ENCODE results near the gene DHX32. TPM values are rescaled to one million over a fixed set of nuclear protein-coding genes. Genes with fewer than 3 reads are reported as not detected.

DHX32 gene
- total RNA-seq, 2 donors from 2014 or later, result 64.0 to 86.3 TPM

- Histone ChIP-seq H3K4me1 (no peaks in the 10 kb centered on the region), H3K9ac (ENCODE audit: low read depth in 2 of 2, low read length in 2 of 2) (no peak overlapping the region), H3K27ac (no peak overlapping the region), H3K9me3 (no peaks in the 10 kb centered on the region), H3K27me3 (no peaks in the 10 kb centered on the region), H3K4me3 (no peak overlapping the region), H3K36me3 (no peaks in the 10 kb centered on the region)
- DNase-seq, result no peak
- intact Hi-C loops (cut with DNase I), result no loop called here
- no peak for TF ChIP-seq CTCF (IDR thresholded peaks at IDR 0.05)
Observed at GRCh38 chr10:125797994-125798662, 83.0 kb downstream of the DHX32 start.

DNA sequence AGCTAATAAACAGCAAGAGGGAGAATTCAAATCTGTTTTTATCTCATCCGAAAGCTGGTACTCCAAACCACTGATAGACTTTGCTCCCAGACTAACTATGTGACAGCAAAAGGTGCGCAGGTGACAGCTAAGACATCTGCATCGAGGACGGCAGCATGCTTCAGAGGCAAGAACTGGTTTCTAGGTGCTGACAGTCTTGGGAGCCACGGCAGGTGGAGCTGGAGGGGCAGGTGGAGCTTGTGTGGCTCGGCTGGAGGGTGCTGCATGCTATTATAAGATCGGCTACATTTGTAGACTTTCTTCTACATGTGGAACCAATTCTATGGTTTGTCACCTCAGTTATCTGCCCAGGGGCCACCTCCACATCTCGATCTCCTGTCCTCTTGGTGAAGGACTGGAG is 83.7 kb downstream of the DHX32 start:
- DNase-seq, result no peak
- no peaks in the 10 kb centered on the region for H3K36me3 ChIP-seq
- no peaks in the 10 kb centered on the region for H3K4me1 ChIP-seq
- no peaks in the 10 kb centered on the region for H3K9me3 ChIP-seq
- no peaks in the 10 kb centered on the region for H3K27me3 ChIP-seq
- H3K27ac ChIP-seq, result no peak overlapping the region
- no peak overlapping the region for H3K4me3 ChIP-seq
- intact Hi-C loops (cut with DNase I), result no loop called here
- no peak overlapping the region for H3K9ac ChIP-seq (ENCODE audit: low read depth in 2 of 2, low read length in 2 of 2)
- TF ChIP-seq CTCF (IDR thresholded peaks at IDR 0.05), result no peak

DNA sequence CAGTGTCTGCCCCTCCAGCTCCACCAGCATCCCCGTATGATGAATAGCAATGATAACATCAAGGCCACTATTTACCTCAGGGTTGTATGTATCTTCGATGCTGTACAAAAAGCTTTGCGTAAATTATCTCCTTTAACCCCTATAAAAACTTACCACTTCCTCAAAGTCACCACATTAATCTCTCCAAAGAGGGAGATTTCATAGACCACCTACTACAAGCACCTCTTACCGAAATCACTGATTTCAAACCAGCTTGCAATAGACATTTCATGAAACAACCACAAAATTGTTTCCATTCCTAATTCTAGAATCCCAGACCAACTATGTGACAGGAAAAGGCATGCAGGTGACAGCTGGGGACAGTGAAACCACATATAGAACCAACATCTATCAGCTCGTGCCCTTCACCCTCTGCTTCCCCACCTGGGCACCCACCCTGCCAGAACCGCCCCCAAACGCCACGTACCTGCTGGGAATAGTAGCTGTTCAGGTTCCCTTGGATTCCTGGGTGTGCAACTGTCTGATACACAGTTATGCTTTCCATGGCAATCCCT is 85.4 kb downstream of the DHX32 start:
- intact Hi-C loops (cut with DNase I), result no loop called here
- no peak overlapping the region for H3K27ac ChIP-seq

DNA sequence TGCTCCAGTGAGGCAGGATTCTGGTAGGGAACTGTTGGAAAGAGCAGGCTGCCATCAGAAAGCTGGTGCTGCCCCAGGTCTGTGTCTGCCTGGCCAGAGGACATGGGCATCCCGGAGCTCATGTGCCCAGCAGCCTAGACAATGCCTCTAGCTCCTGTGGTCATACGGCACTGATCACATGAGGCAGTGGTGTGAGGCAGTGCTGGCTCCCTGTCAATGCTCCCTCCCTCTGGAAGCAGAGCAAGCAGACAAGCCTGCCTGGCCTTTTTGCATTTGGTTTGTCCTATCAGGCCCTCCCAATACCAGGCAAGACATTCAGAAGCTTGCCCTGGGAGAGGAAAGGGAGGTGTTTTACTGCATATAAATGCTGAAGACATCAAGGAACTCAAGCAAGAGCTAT is 86.0 kb downstream of the DHX32 start:
- intact Hi-C loops (cut with DNase I), result no loop called here
- no peak overlapping the region for H3K27ac ChIP-seq
- no peaks in the 10 kb centered on the region for H3K9me3 ChIP-seq
- no peak for DNase-seq
- TF ChIP-seq CTCF (IDR thresholded peaks at IDR 0.05), result no peak
- H3K27me3 ChIP-seq, result no peaks in the 10 kb centered on the region
- no peak overlapping the region for H3K4me3 ChIP-seq
- H3K4me1 ChIP-seq, result no peaks in the 10 kb centered on the region
- no peak overlapping the region for H3K9ac ChIP-seq (ENCODE audit: low read depth in 2 of 2, low read length in 2 of 2)
- H3K36me3 ChIP-seq, result no peaks in the 10 kb centered on the region

More for the DNA sequence above, 85.4 kb downstream of the DHX32 start:
- Histone ChIP-seq H3K4me3 (no peak overlapping the region), H3K4me1 (no peaks in the 10 kb centered on the region), H3K9me3 (no peaks in the 10 kb centered on the region), H3K36me3 (no peaks in the 10 kb centered on the region), H3K9ac (ENCODE audit: low read depth in 2 of 2, low read length in 2 of 2) (no peak overlapping the region), H3K27me3 (no peaks in the 10 kb centered on the region)
- DNase-seq, result no peak
- TF ChIP-seq CTCF (IDR thresholded peaks at IDR 0.05), result no peak

- H3K4me1 ChIP-seq, result no peaks in the 10 kb centered on the region
- no peak overlapping the region for H3K4me3 ChIP-seq
- no peak overlapping the region for H3K9ac ChIP-seq (ENCODE audit: low read depth in 2 of 2, low read length in 2 of 2)
- H3K36me3 ChIP-seq, result no peaks in the 10 kb centered on the region
- H3K27me3 ChIP-seq, result no peaks in the 10 kb centered on the region
- intact Hi-C loops (cut with DNase I), result no loop called here
- no peak for TF ChIP-seq CTCF (IDR thresholded peaks at IDR 0.05)
- H3K27ac ChIP-seq, result no peak overlapping the region
- no peak for DNase-seq
- no peaks in the 10 kb centered on the region for H3K9me3 ChIP-seq
Observed at GRCh38 chr10:125792342-125793300, 88.5 kb downstream of the DHX32 start.

Data from colonic mucosa (tissue), 4 donors.